GM12801 (cell line): Measurements from ENCODE around the gene PXK.

Experiments
- TF ChIP-seq, protein P1 (sequence below): IDR thresholded peaks from one replicate; pipeline ENCODE4 v1.5.1; 2011; ENCODE audit warnings: control low read depth; ENCODE audit not compliant: insufficient read length; ENCODE audit errors: extremely low read depth

Gene PXK

DNA sequence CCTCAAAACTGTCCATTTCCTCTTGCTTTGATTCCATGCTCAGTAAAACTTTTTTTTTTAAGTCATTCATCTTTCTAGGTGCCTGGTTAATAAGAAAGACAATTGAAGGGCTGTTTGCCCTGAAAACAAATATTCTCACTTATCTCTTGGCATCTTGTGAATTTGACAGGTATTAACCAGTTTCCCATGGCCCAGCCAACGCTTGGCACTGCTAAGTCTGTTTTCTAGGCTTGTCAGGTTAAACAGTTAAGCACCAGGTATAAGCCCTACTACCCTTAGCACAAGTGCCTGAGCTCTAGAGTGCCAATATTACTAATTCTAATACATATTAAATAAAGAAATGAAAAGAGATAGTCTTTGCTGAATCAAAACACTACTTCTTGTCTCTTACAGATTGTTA is 36.3 kb downstream of the PXK start:
- TF ChIP-seq, protein P1, sequence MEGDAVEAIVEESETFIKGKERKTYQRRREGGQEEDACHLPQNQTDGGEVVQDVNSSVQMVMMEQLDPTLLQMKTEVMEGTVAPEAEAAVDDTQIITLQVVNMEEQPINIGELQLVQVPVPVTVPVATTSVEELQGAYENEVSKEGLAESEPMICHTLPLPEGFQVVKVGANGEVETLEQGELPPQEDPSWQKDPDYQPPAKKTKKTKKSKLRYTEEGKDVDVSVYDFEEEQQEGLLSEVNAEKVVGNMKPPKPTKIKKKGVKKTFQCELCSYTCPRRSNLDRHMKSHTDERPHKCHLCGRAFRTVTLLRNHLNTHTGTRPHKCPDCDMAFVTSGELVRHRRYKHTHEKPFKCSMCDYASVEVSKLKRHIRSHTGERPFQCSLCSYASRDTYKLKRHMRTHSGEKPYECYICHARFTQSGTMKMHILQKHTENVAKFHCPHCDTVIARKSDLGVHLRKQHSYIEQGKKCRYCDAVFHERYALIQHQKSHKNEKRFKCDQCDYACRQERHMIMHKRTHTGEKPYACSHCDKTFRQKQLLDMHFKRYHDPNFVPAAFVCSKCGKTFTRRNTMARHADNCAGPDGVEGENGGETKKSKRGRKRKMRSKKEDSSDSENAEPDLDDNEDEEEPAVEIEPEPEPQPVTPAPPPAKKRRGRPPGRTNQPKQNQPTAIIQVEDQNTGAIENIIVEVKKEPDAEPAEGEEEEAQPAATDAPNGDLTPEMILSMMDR = no peak

DNA sequence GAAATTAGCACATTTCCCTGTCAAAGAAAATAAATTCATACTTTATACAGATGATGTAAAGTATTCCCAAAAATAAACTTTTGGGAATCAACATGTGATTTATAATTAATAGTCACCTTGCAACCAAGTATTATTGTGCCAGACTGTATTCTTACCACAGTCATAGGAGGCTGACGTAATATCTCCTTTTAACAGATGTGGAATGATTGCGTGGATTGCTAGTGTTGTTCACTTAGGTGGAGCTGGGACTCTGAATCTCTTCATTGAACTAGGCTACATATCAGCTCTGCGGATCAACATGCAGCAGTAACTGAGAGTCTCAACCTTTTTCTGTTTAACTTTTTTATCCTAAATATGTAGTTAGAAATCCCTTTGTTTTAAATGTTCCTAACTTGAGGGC is 37.2 kb downstream of the PXK start:
- TF ChIP-seq, protein P1 = no peak

DNA sequence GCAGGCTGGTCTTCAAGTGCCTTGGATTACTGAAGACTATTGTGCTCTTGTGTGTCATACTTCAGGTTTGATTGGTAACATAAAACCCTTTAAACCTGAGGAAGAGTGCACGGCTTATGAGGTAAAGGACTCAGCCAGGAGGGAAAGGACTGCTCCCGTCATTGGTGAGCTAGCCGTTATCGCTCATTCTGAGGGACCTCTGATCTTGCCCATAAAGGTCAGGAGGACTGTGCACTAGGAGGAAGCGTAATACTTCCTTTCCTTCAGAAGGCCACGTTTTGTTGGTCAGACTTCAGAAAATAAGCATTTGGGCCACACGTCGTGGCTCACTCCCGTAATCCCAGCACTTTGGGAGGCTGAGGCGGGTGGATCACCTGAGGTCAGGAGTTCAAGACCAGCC is 37.7 kb downstream of the PXK start:
- TF ChIP-seq, protein P1 = no peak

DNA sequence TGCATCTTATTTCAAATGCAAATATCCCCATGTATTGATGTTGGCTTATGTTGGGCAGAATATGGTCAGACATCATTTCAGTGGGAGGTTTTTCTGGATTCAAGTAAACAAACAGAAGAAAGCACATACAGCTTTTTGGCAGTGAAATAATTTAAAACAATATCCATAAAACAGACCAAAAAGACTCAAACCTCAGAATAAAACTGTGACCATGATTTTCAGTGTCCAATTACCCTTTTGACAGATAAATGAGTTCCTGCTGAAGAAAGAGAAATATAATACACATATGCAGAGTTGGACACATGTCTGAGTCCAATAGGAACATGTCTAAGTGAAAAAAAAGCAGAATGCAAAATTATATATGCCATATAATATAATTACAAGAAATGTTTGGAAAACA is 39.1 kb downstream of the PXK start:
- TF ChIP-seq, protein P1 = no peak

DNA sequence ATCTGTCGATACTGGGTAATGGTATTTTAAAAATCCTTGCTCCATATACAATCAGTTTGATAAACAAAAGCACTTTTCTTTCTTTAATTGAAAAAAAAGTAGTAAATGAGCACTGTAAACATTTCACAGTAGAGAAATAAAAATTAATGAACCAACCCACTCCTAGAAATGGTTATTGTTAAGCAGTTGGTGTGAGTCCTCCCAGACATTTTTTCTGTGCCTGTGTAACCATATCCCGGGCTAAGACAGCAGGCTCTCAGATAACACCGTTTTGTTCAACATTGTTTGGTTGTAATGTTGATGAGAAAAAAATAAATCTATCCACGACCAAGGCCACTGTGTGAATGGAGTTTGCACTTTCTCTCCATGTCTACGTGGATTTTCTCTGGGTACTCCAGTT is 42.6 kb downstream of the PXK start:
- TF ChIP-seq, protein P1 = no peak

DNA sequence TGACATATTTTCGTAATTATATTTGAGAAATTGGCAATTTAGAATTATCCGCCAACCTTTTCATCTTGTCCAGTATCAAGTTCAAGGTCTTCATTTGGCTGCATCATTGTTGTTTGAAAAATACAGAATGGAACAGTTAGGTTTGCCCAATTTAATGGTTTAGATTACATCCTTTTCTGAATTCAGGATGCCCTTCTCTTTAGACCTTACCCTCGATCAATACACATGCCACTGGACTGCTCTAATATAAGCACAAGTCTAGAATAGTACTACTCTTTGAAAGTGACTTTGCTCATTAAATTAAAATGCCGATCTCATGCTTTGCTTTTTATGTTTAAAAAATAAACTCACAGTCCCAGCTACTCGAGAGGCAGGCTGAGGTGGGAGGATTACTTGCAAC is 44.5 kb downstream of the PXK start:
- TF ChIP-seq, protein P1 = no peak

DNA sequence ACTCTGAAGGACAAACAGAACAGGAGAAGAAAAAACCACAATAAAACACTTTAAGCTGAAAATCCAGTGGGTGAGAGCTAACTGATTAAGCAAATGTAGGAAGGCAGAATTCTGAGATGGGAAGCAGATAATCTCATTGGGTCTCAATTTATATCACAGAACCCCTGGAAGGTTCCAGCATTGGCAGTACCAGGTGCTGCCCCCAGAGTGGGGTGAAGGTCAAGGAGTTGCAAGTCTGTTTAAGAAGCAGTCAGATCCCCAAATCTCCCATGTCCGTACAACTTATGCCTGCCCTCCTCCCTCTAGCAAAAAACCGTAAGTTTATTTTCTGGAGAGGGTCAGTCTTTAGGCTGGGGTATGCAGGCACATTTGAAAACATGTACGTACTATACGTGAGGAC is 45.1 kb downstream of the PXK start:
- TF ChIP-seq, protein P1 = no peak
